Liver (tissue), 9 donors: ENCODE data around the gene OR4E2. TPM values are rescaled to one million over a fixed set of nuclear protein-coding genes. Genes with fewer than 3 reads are reported as not detected.

Experiments
- DNase-seq: peaks from one replicate; pipeline ENCODE4 v3.0.0-alpha.2; 2017; ENCODE audit warnings: low spot score
- H3K27ac ChIP-seq, 2 donors: one replicate each; pipeline ENCODE4 v1.7.0; 2013; ENCODE audit warnings: inconsistent platforms in 2 of 2, low read length in 2 of 2, control low read depth in 1 of 2, low read depth in 1 of 2, mild to moderate bottlenecking in 1 of 2
- H3K27me3 ChIP-seq, 4 donors: one replicate each; pipeline versions ENCODE4 v1.6.1 to v1.7.0; 2013; ENCODE audit warnings: low read length in 3 of 4, inconsistent platforms in 1 of 4, mild to moderate bottlenecking in 1 of 4, moderate library complexity in 1 of 4; ENCODE audit not compliant: control insufficient read depth in 4 of 4, insufficient read depth in 4 of 4
- H3K36me3 ChIP-seq, 4 donors: one replicate each; pipeline versions ENCODE4 v1.6.1 to v1.7.0; 2013; ENCODE audit warnings: low read length in 3 of 4, mild to moderate bottlenecking in 3 of 4, low read depth in 1 of 4, moderate library complexity in 1 of 4; ENCODE audit not compliant: control insufficient read depth in 4 of 4, insufficient read depth in 3 of 4
- H3K4me1 ChIP-seq, 4 donors: one replicate each; pipeline versions ENCODE4 v1.6.1 to v1.7.0; 2013; ENCODE audit warnings: low read length in 3 of 4, mild to moderate bottlenecking in 3 of 4, moderate library complexity in 1 of 4; ENCODE audit not compliant: control insufficient read depth in 4 of 4, insufficient read depth in 4 of 4
- H3K4me3 ChIP-seq, 3 donors: one replicate each; pipeline versions ENCODE4 v1.6.1 to v1.7.0; 2013; ENCODE audit warnings: low read length in 3 of 3, control low read depth in 1 of 3, low read depth in 1 of 3, mild to moderate bottlenecking in 1 of 3
- H3K9ac ChIP-seq, 2 donors: one replicate each; pipeline ENCODE4 v1.7.0; 2013; ENCODE audit warnings: low read length in 2 of 2, mild to moderate bottlenecking in 2 of 2, moderate library complexity in 2 of 2, control low read depth in 1 of 2, low read depth in 1 of 2
- H3K9me3 ChIP-seq, 4 donors: one replicate each; pipeline versions ENCODE4 v1.6.1 to v1.7.0; 2013; ENCODE audit warnings: low read length in 3 of 4; ENCODE audit not compliant: control insufficient read depth in 4 of 4
- EGR1 ChIP-seq, 2 donors: IDR thresholded peaks; 2 replicates each; pipeline ENCODE4 v1.6.1; 2016 to 2018; ENCODE audit warnings: antibody characterized with exemption in 2 of 2, low read depth in 2 of 2
- FOXA1 ChIP-seq: IDR thresholded peaks from 2 replicates; pipeline ENCODE4 v1.6.1; 2016; ENCODE audit warnings: antibody characterized with exemption
- FOXA2 ChIP-seq: IDR thresholded peaks from 2 replicates; pipeline ENCODE4 v1.6.1; 2016; ENCODE audit warnings: antibody characterized with exemption
- GABPA ChIP-seq, 2 donors: IDR thresholded peaks in 1 of 2; conservative IDR thresholded peaks in 1 of 2; 2 replicates each; pipeline ENCODE4 v1.6.1; 2016; ENCODE audit warnings: antibody characterized with exemption in 2 of 2, mild to moderate bottlenecking in 1 of 2, moderate library complexity in 1 of 2
- HNF4A ChIP-seq, 2 donors: conservative IDR thresholded peaks; 2 replicates each; pipeline ENCODE4 v1.6.1; 2016; ENCODE audit warnings: antibody characterized with exemption in 2 of 2, mild to moderate bottlenecking in 2 of 2
- HNF4G ChIP-seq: IDR thresholded peaks from 2 replicates; pipeline ENCODE4 v1.6.1; 2016; ENCODE audit warnings: antibody characterized with exemption
- JUND ChIP-seq, 2 donors: IDR thresholded peaks; 2 replicates each; pipeline ENCODE4 v1.6.1; 2016; ENCODE audit warnings: antibody characterized with exemption in 2 of 2
- MAX ChIP-seq: IDR thresholded peaks from 2 replicates; pipeline ENCODE4 v1.6.1; 2016; ENCODE audit warnings: antibody characterized with exemption
- NR2F2 ChIP-seq: IDR thresholded peaks from 2 replicates; pipeline ENCODE4 v1.6.1; 2016; ENCODE audit warnings: antibody characterized with exemption
- RAD21 ChIP-seq, 2 donors: IDR thresholded peaks; 2 replicates each; pipeline ENCODE4 v1.6.1; 2016; ENCODE audit warnings: antibody characterized with exemption in 2 of 2, mild to moderate bottlenecking in 2 of 2
- REST ChIP-seq: IDR thresholded peaks from 2 replicates; pipeline ENCODE4 v1.6.1; 2016; ENCODE audit warnings: antibody characterized with exemption, mild to moderate bottlenecking
- RXRA ChIP-seq, 2 donors: IDR thresholded peaks; 2 replicates each; pipeline ENCODE4 v1.6.1; 2017 to 2018; ENCODE audit warnings: antibody characterized with exemption in 2 of 2, mild to moderate bottlenecking in 1 of 2
- SP1 ChIP-seq: IDR thresholded peaks from 2 replicates; pipeline ENCODE4 v1.6.1; 2018; ENCODE audit warnings: antibody characterized with exemption, mild to moderate bottlenecking
- TAF1 ChIP-seq: conservative IDR thresholded peaks from 2 replicates; pipeline ENCODE4 v1.6.1; 2016; ENCODE audit warnings: antibody characterized with exemption, mild to moderate bottlenecking
- YY1 ChIP-seq: IDR thresholded peaks from 2 replicates; pipeline ENCODE4 v1.6.1; 2016; ENCODE audit warnings: antibody characterized with exemption, mild to moderate bottlenecking
- polyA plus RNA-seq, 2 donors: library from polyadenylated mRNA; stranded (reverse) in 1 of 2; unstranded in 1 of 2; fragments of 200-250 nt in 1 of 2; fragments of >200 nt in 1 of 2; fragmentation: Nextera tagmentation in 1 of 2; extraction: Ambion mirVana in 1 of 2; gene quantifications; one replicate each; pipeline versions ENCODE4 v1.2.1 to v1.2.3, GENCODE V29; 2013 to 2015
- total RNA-seq, 2 donors: library from RNA; depleted of rRNA; stranded (reverse); fragments of >200 nt; gene quantifications; one replicate each; pipeline ENCODE4 v1.2.3, GENCODE V29; 2014
- TF ChIP-seq, protein P1 (sequence below): IDR thresholded peaks from 2 replicates; pipeline ENCODE4 v1.6.1; 2016; ENCODE audit warnings: antibody characterized with exemption
- TF ChIP-seq, protein P2 (sequence below): fragments of 150-350 bp; IDR thresholded peaks from 2 replicates; pipeline ENCODE4 v1.5.1; 2017; ENCODE audit warnings: improper control_type of control experiment, low read depth, low read length; ENCODE audit not compliant: missing input control
- TF ChIP-seq, protein P3 (sequence below): IDR thresholded peaks from 2 replicates; pipeline ENCODE4 v1.6.1; 2016; ENCODE audit warnings: antibody characterized with exemption
- donor health status: healthy.
- donor health status: healthy.
- donor health status: healthy.
- donor health status: healthy.
- donor health status: healthy.

Gene OR4E2
- total and polyA plus RNA-seq, 4 donors = not detected

DNA sequence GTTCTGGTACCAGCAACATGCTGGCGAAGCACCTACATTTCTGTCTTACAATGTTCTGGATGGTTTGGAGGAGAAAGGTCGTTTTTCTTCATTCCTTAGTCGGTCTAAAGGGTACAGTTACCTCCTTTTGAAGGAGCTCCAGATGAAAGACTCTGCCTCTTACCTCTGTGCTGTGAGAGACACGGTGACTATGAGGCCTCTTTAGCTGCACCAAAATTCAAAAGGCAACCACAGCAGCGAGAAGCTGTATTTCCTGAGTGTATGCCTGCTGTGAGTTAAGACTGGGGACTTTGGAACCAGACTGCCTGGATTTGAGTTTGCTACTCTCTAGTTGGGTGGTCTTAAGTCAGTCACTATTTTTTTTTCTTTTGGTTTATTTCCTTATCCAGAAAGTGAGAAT, 10.2 kb upstream of the OR4E2 start (continued):
- TF ChIP-seq HNF4G (no peak), JUND (IDR thresholded peaks at IDR 0.05) (no peak), TAF1 (no peak), RXRA (IDR thresholded peaks at IDR 0.05) (no peak), MAX (no peak), YY1 (no peak)
- TF ChIP-seq, protein P1, sequence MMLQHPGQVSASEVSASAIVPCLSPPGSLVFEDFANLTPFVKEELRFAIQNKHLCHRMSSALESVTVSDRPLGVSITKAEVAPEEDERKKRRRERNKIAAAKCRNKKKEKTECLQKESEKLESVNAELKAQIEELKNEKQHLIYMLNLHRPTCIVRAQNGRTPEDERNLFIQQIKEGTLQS = no peak

- no peaks in the 10 kb centered on the region for H3K4me1 ChIP-seq
- no peak for DNase-seq
- no peaks in the 10 kb centered on the region for H3K9me3 ChIP-seq
- TF ChIP-seq MAX (no peak), RXRA (IDR thresholded peaks at IDR 0.05) (no peak), EGR1 (IDR thresholded peaks at IDR 0.05; ENCODE audit: low read depth in 2 of 2) (no peak), YY1 (no peak), HNF4G (no peak), HNF4A (conservative IDR thresholded peaks at IDR 0.05) (no peak), JUND (IDR thresholded peaks at IDR 0.05) (no peak), FOXA1 (no peak), NR2F2 (no peak), SP1 (no peak), GABPA (IDR thresholded peaks at IDR 0.05 in 1 of 2, conservative IDR thresholded peaks at IDR 0.05 in 1 of 2) (no peak), REST (no peak), TAF1 (no peak), FOXA2 (no peak), RAD21 (IDR thresholded peaks at IDR 0.05) (no peak)
- TF ChIP-seq, protein P2, sequence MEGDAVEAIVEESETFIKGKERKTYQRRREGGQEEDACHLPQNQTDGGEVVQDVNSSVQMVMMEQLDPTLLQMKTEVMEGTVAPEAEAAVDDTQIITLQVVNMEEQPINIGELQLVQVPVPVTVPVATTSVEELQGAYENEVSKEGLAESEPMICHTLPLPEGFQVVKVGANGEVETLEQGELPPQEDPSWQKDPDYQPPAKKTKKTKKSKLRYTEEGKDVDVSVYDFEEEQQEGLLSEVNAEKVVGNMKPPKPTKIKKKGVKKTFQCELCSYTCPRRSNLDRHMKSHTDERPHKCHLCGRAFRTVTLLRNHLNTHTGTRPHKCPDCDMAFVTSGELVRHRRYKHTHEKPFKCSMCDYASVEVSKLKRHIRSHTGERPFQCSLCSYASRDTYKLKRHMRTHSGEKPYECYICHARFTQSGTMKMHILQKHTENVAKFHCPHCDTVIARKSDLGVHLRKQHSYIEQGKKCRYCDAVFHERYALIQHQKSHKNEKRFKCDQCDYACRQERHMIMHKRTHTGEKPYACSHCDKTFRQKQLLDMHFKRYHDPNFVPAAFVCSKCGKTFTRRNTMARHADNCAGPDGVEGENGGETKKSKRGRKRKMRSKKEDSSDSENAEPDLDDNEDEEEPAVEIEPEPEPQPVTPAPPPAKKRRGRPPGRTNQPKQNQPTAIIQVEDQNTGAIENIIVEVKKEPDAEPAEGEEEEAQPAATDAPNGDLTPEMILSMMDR = no peak
- TF ChIP-seq, protein P3, sequence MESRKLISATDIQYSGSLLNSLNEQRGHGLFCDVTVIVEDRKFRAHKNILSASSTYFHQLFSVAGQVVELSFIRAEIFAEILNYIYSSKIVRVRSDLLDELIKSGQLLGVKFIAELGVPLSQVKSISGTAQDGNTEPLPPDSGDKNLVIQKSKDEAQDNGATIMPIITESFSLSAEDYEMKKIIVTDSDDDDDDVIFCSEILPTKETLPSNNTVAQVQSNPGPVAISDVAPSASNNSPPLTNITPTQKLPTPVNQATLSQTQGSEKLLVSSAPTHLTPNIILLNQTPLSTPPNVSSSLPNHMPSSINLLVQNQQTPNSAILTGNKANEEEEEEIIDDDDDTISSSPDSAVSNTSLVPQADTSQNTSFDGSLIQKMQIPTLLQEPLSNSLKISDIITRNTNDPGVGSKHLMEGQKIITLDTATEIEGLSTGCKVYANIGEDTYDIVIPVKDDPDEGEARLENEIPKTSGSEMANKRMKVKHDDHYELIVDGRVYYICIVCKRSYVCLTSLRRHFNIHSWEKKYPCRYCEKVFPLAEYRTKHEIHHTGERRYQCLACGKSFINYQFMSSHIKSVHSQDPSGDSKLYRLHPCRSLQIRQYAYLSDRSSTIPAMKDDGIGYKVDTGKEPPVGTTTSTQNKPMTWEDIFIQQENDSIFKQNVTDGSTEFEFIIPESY = no peak
- TF ChIP-seq, protein P1 = no peak
- H3K27ac ChIP-seq = no peak overlapping the region
- H3K4me3 ChIP-seq = no peak overlapping the region
- H3K36me3 ChIP-seq = no peaks in the 10 kb centered on the region
- no peaks in the 10 kb centered on the region for H3K27me3 ChIP-seq
- no peak overlapping the region for H3K9ac ChIP-seq
These were observed 6.3 kb upstream of the OR4E2 start for GRCh38 chr14:21647380-21647779.
